BE2C (cell line): Measurements from ENCODE around the gene MKS1.

Source experiments
- DNase-seq: peaks from one replicate; pipeline ENCODE4 v3.0.0-alpha.2; 2020
- H3K27me3 ChIP-seq: fragments of 250-450 bp; sonication (Bioruptor Pico); 2 replicates; pipeline ENCODE4 v1.5.1; 2020; ENCODE audit warnings: mild to moderate bottlenecking
- H3K36me3 ChIP-seq: fragments of 250-450 bp; sonication (Bioruptor Pico); 2 replicates; pipeline ENCODE4 v1.5.1; 2020; ENCODE audit warnings: mild to moderate bottlenecking
- H3K4me1 ChIP-seq: fragments of 250-450 bp; sonication (Bioruptor Pico); 2 replicates; pipeline ENCODE4 v1.5.1; 2020
- H3K4me3 ChIP-seq: 2 replicates; pipeline ENCODE4 v1.5.1; 2011; ENCODE audit warnings: low read depth, low read length
- H3K9me3 ChIP-seq: fragments of 250-450 bp; sonication (Bioruptor Pico); 2 replicates; pipeline ENCODE4 v1.5.1; 2020
- CTCF ChIP-seq: IDR thresholded peaks from 2 replicates; pipeline ENCODE4 v1.5.1; 2012; ENCODE audit warnings: mild to moderate bottlenecking, low read depth, low read length

Gene MKS1

GRCh38 chr17:58161566-58161965 is 57.5 kb downstream of the MKS1 start:
- H3K27me3 ChIP-seq, result peaks cover 81% of the 10 kb centered on the region
- no peaks in the 10 kb centered on the region for H3K9me3 ChIP-seq
- no peak for DNase-seq
- no peak for TF ChIP-seq CTCF
- no peak overlapping the region for H3K4me3 ChIP-seq
- no peaks in the 10 kb centered on the region for H3K36me3 ChIP-seq
- H3K4me1 ChIP-seq, result no peaks in the 10 kb centered on the region

- TF ChIP-seq CTCF, result no peak
- Histone ChIP-seq H3K27me3 (peaks cover 83% of the 10 kb centered on the region), H3K4me3 (no peak overlapping the region), H3K9me3 (no peaks in the 10 kb centered on the region), H3K36me3 (no peaks in the 10 kb centered on the region), H3K4me1 (no peaks in the 10 kb centered on the region)
- DNase-seq, result no peak
These were observed 60.9 kb downstream of the MKS1 start for GRCh38 chr17:58158181-58158580.

- Histone ChIP-seq H3K27me3 (peaks cover 84% of the 10 kb centered on the region), H3K4me1 (no peaks in the 10 kb centered on the region), H3K9me3 (no peaks in the 10 kb centered on the region), H3K36me3 (no peaks in the 10 kb centered on the region), H3K4me3 (peak overlapping the region; percentile 51)
- peak; percentile 45 for DNase-seq
- 0 out of 2 replicates have a peak, but pooled peaks have one; percentile 1 for TF ChIP-seq CTCF
These were observed 61.9 kb downstream of the MKS1 start for GRCh38 chr17:58156839-58157803.
